ENCODE results near the gene APBA2.

- TF ChIP-seq CTCF (IDR thresholded peaks at IDR 0.05; ENCODE audit: low read depth, low read length) = no peak
- no peak for TF ChIP-seq POLR2A (IDR thresholded peaks at IDR 0.05; ENCODE audit: extremely low read depth, insufficient read length)
- no peak for TF ChIP-seq MAX (IDR thresholded peaks at IDR 0.05; ENCODE audit: low read depth, low read length)
These were observed 97.9 kb downstream of the APBA2 start for GRCh38 chr15:28983432-28984311.

Measured in NB4 (cell line).